HCT116 (cell line): Measurements from ENCODE around the gene PODNL1. TPM values are rescaled to one million over a fixed set of nuclear protein-coding genes. Genes with fewer than 3 reads are reported as not detected.
"Not testable (repeated sequence)": the region's sequence is repeated elsewhere in the genome, so short reads cannot be mapped to it uniquely, and the experiment has no call there.

Source experiments
- ATAC-seq: fragments of 200-7000 bp; cut with Tn5 transposase; 2 replicates; pipeline ENCODE4 v1.9.1; 2020; ENCODE audit warnings: mild to moderate bottlenecking, moderate library complexity
- BruUV-seq: library from RNA; stranded (reverse); fragments of 400-500 nt; replicated peaks from 2 replicates; lab custom pipeline; 2021; lab: Mats Ljungman, UMichigan
- CTCF ChIA-PET: fragments of 300-600 bp; sonication (Branson Sonifier 250); formaldehyde crosslinking; loops from one replicate; lab custom pipeline; 2021; ENCODE audit warnings: antibody characterized with exemption; lab: Charles Lee
- POLR2A ChIA-PET: fragments of 300-600, 350-600 bp; sonication (Branson Sonifier 250); formaldehyde crosslinking; loops from one replicate; lab custom pipeline; 2021; ENCODE audit warnings: antibody characterized with exemption; lab: Charles Lee
- RAD21 ChIA-PET, 2 experiments: fragments of 300-600 bp; sonication (Branson Sonifier 250); formaldehyde crosslinking; loops; one replicate each; lab custom pipeline; 2023; ENCODE audit warnings: low total read pairs in 2 of 2; ENCODE audit not compliant: uncharacterized antibody in 2 of 2, unreplicated experiment in 2 of 2, low non-redundant PET in 1 of 2; lab: Charles Lee
- DNase-seq: peaks from one replicate; pipeline ENCODE4 v3.0.0-alpha.2; 2010; ENCODE audit warnings: low read depth, low spot score
- H2AFZ ChIP-seq: fragments of 200-600 bp; shearing (Covaris generic), sonication (generic); 2 replicates; pipeline ENCODE4 v1.6.1; 2017; ENCODE audit warnings: low read depth, mixed run types, mixed read lengths, antibody characterized with exemption, low read length; ENCODE audit not compliant: poor library complexity, severe bottlenecking
- H3K27ac ChIP-seq: 2 replicates; pipeline ENCODE4 v1.5.1; 2012; ENCODE audit warnings: low read depth, low read length
- H3K27me3 ChIP-seq: fragments of 200-600 bp; sonication (generic); 2 replicates; pipeline ENCODE4 v1.6.1; 2016; ENCODE audit warnings: mixed run types, low read length, mixed read lengths; ENCODE audit not compliant: insufficient read depth
- H3K36me3 ChIP-seq, 2 experiments: fragments of 200-500 bp in 1 of 2; fragments of 200-600 bp in 1 of 2; sonication (Bioruptor generic) in 1 of 2; sonication (generic) in 1 of 2; 2 replicates each; pipeline versions ENCODE4 v1.5.1 to v1.6.1; 2014 to 2016; ENCODE audit warnings: low read length in 2 of 2, inconsistent platforms in 1 of 2, mixed read lengths in 1 of 2, mixed run types in 1 of 2; ENCODE audit not compliant: insufficient read depth in 2 of 2, control insufficient read depth in 1 of 2
- H3K4me1 ChIP-seq, 2 experiments: fragments of 200-600 bp in 1 of 2; sonication (generic) in 1 of 2; 2 replicates each; pipeline versions ENCODE4 v1.5.1 to v1.6.1; 2012 to 2017; ENCODE audit warnings: low read length in 2 of 2, inconsistent platforms in 1 of 2, mild to moderate bottlenecking in 1 of 2, mixed read lengths in 1 of 2, mixed run types in 1 of 2, moderate library complexity in 1 of 2; ENCODE audit not compliant: insufficient read depth in 2 of 2, control insufficient read depth in 1 of 2
- H3K4me2 ChIP-seq: fragments of 200-600 bp; sonication (generic); 2 replicates; pipeline ENCODE4 v1.6.1; 2017; ENCODE audit warnings: mixed run types, low read length, mixed read lengths
- H3K4me3 ChIP-seq, 2 experiments: fragments of 200-600 bp in 1 of 2; sonication (generic) in 1 of 2; replicated peaks in 1 of 2; 2 replicates each; pipeline ENCODE4 v1.5.1; 2011 to 2016; ENCODE audit warnings: low read length in 2 of 2, control low read depth in 1 of 2, low read depth in 1 of 2, mild to moderate bottlenecking in 1 of 2, mixed read lengths in 1 of 2, mixed run types in 1 of 2
- H3K79me2 ChIP-seq: fragments of 200-600 bp; sonication (generic); 2 replicates; pipeline ENCODE4 v1.6.1; 2017; ENCODE audit warnings: mild to moderate bottlenecking, mixed run types, low read length, moderate library complexity, mixed read lengths; ENCODE audit not compliant: insufficient read depth
- H3K9ac ChIP-seq: fragments of 200-600 bp; sonication (generic); 2 replicates; pipeline ENCODE4 v1.6.1; 2016; ENCODE audit warnings: low read length, mixed read lengths
- H3K9me2 ChIP-seq: fragments of 200-600 bp; sonication (generic), shearing (Covaris generic); 2 replicates; pipeline ENCODE4 v1.6.1; 2017; ENCODE audit warnings: mixed run types, mild to moderate bottlenecking, moderate library complexity; ENCODE audit not compliant: insufficient read depth
- H3K9me3 ChIP-seq, 2 experiments: fragments of 200-500 bp in 1 of 2; fragments of 200-600 bp in 1 of 2; sonication (Bioruptor generic) in 1 of 2; sonication (generic) in 1 of 2; 2 replicates each; pipeline ENCODE4 v1.6.1; 2014 to 2017; ENCODE audit warnings: low read length in 2 of 2, mixed read lengths in 2 of 2, inconsistent platforms in 1 of 2, low read depth in 1 of 2, mild to moderate bottlenecking in 1 of 2, mixed run types in 1 of 2, moderate library complexity in 1 of 2; ENCODE audit not compliant: control insufficient read depth in 1 of 2, insufficient read depth in 1 of 2
- H4K20me1 ChIP-seq: fragments of 200-600 bp; sonication (generic), shearing (Covaris generic); 2 replicates; pipeline ENCODE4 v1.6.1; 2017; ENCODE audit warnings: mixed run types, mild to moderate bottlenecking, moderate library complexity; ENCODE audit not compliant: insufficient read depth
- ATF3 ChIP-seq: IDR thresholded peaks from 2 replicates; pipeline ENCODE4 v1.6.1; 2012
- CBX3 ChIP-seq: IDR thresholded peaks from 2 replicates; pipeline ENCODE4 v1.6.1; 2012; ENCODE audit warnings: low read depth
- EGR1 ChIP-seq: IDR thresholded peaks from 2 replicates; pipeline ENCODE4 v1.6.1; 2012; ENCODE audit warnings: low read depth
- ELF1 ChIP-seq: IDR thresholded peaks from 2 replicates; pipeline ENCODE4 v1.6.1; 2012; ENCODE audit warnings: low read depth, borderline replicate concordance
- EZH2phosphoT487 ChIP-seq: fragments of 200-600 bp; IDR thresholded peaks from 2 replicates; pipeline ENCODE4 v1.6.1; 2018; ENCODE audit warnings: antibody characterized with exemption, borderline replicate concordance
- FOSL1 ChIP-seq: IDR thresholded peaks from 2 replicates; pipeline ENCODE4 v1.6.1; 2012; ENCODE audit warnings: low read depth
- MAX ChIP-seq: IDR thresholded peaks from 2 replicates; pipeline ENCODE4 v1.6.1; 2012
- POLR2AphosphoS5 ChIP-seq: IDR thresholded peaks from 2 replicates; pipeline ENCODE4 v1.6.1; 2011; ENCODE audit warnings: mild to moderate bottlenecking, low read depth, low read length, moderate library complexity
- RAD21 ChIP-seq: IDR thresholded peaks from 2 replicates; pipeline ENCODE4 v1.6.1; 2012; ENCODE audit warnings: low read depth, mild to moderate bottlenecking
- SIN3A ChIP-seq: IDR thresholded peaks from 2 replicates; pipeline ENCODE4 v1.6.1; 2012; ENCODE audit warnings: low read depth
- SP1 ChIP-seq: IDR thresholded peaks from 2 replicates; pipeline ENCODE4 v1.6.1; 2012; ENCODE audit warnings: low read depth
- YY1 ChIP-seq: IDR thresholded peaks from 2 replicates; pipeline ENCODE4 v1.6.1; 2011; ENCODE audit warnings: low read length, low read depth, moderate library complexity, mild to moderate bottlenecking; ENCODE audit not compliant: insufficient replicate concordance; ENCODE audit errors: extremely low read depth
- ZFX ChIP-seq: fragments of 450-650 bp; IDR thresholded peaks from 2 replicates; pipeline ENCODE4 v1.6.1; 2017
- ZNF274 ChIP-seq: fragments of 200-500 bp; sonication (Bioruptor generic); IDR thresholded peaks from 2 replicates; pipeline ENCODE4 v1.6.1; 2014; ENCODE audit warnings: mild to moderate bottlenecking, low read depth, low read length, inconsistent platforms
- intact Hi-C: fragments of 100-400 bp; cut with micrococcal nuclease; formaldehyde crosslinking; loops from 2 replicates; pipeline ENCODE4 v1.10.0; 2022
- total RNA-seq: library from RNA; stranded (reverse); gene quantifications from one replicate; pipeline ENCODE4 v1.2.1, GENCODE V29; 2021; ENCODE audit not compliant: unreplicated experiment
- TF ChIP-seq, protein P1 (sequence below), 3 experiments: fragments of 200-600 bp in 1 of 3; sonication (generic) in 1 of 3; IDR thresholded peaks in 2 of 3; conservative IDR thresholded peaks in 1 of 3; 2 replicates each; pipeline ENCODE4 v1.5.1; 2012 to 2017; ENCODE audit warnings: low read depth in 2 of 3, low read length in 2 of 3, antibody characterized with exemption in 1 of 3, borderline replicate concordance in 1 of 3, control low read depth in 1 of 3, mild to moderate bottlenecking in 1 of 3, mixed read lengths in 1 of 3, mixed run types in 1 of 3, moderate library complexity in 1 of 3; ENCODE audit not compliant: insufficient read depth in 1 of 3

PODNL1 gene
- total RNA-seq, 1 experiment from 2014 or later, result 0.71 TPM

- no peaks in the 10 kb centered on the region for H3K9me3 ChIP-seq
- no peaks in the 10 kb centered on the region for H3K9me2 ChIP-seq
- ChIA-PET POLR2A (no interaction called here), CTCF (no interaction called here), RAD21 (no interaction called here)
- H3K9ac ChIP-seq, result no peak overlapping the region
- no peak overlapping the region for H2AFZ ChIP-seq
- intact Hi-C loops, result no loop called here
- H3K27me3 ChIP-seq, result no peaks in the 10 kb centered on the region
- TF ChIP-seq FOSL1 (no peak), SP1 (no peak), ZFX (no peak), ZNF274 (no peak), EZH2phosphoT487 (no peak), POLR2AphosphoS5 (no peak), MAX (no peak), YY1 (no peak), SIN3A (no peak), CBX3 (no peak), ELF1 (no peak), EGR1 (no peak), RAD21 (no peak), ATF3 (no peak)
- TF ChIP-seq, protein P1, sequence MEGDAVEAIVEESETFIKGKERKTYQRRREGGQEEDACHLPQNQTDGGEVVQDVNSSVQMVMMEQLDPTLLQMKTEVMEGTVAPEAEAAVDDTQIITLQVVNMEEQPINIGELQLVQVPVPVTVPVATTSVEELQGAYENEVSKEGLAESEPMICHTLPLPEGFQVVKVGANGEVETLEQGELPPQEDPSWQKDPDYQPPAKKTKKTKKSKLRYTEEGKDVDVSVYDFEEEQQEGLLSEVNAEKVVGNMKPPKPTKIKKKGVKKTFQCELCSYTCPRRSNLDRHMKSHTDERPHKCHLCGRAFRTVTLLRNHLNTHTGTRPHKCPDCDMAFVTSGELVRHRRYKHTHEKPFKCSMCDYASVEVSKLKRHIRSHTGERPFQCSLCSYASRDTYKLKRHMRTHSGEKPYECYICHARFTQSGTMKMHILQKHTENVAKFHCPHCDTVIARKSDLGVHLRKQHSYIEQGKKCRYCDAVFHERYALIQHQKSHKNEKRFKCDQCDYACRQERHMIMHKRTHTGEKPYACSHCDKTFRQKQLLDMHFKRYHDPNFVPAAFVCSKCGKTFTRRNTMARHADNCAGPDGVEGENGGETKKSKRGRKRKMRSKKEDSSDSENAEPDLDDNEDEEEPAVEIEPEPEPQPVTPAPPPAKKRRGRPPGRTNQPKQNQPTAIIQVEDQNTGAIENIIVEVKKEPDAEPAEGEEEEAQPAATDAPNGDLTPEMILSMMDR (IDR thresholded peaks at IDR 0.05 in 2 of 3, conservative IDR thresholded peaks at IDR 0.05 in 1 of 3; ENCODE audit: borderline replicate concordance in 1 of 3, insufficient read depth in 1 of 3, low read depth in 2 of 3, low read length in 2 of 3), result no peak
- H3K27ac ChIP-seq, result no peak overlapping the region
- no TSS peak for BruUV-seq
- H4K20me1 ChIP-seq, result no peaks in the 10 kb centered on the region
- DNase-seq (no peak), ATAC-seq (no peak)
- no peak overlapping the region for H3K4me3 ChIP-seq
- no peaks in the 10 kb centered on the region for H3K79me2 ChIP-seq
- H3K4me1 ChIP-seq, result no peaks in the 10 kb centered on the region
- no peak overlapping the region for H3K4me2 ChIP-seq
- peaks cover 0 to 4% of the 10 kb centered on the region in 2 experiments; a peak in 2 of 4 replicates for H3K36me3 ChIP-seq
These were observed 30.2 kb upstream of the PODNL1 start for GRCh38 chr19:13968383-13968935.

GRCh38 chr19:13967206-13967605 is 29.0 kb upstream of the PODNL1 start:
- POLR2A ChIA-PET, result not testable (repeated sequence)

More at GRCh38 chr19:13967206-13967605, 29.0 kb upstream of the PODNL1 start:
- ATAC-seq, H3K27ac ChIP-seq, H3K4me1 ChIP-seq, H3K9me3 ChIP-seq, H3K36me3 ChIP-seq, DNase-seq, H3K4me2 ChIP-seq, BruUV-seq, H3K9ac ChIP-seq, CTCF ChIA-PET, H4K20me1 ChIP-seq, H3K27me3 ChIP-seq, intact Hi-C loops, H3K9me2 ChIP-seq, RAD21 ChIA-PET, H2AFZ ChIP-seq, H3K4me3 ChIP-seq, H3K79me2 ChIP-seq: not testable (repeated sequence)
